HEK293 (cell line): Measurements from ENCODE around the gene TNRC6A.
"Not testable (repeated sequence)": the region's sequence is repeated elsewhere in the genome, so short reads cannot be mapped to it uniquely, and the experiment has no call there.

Source experiments
- CTCF ChIA-PET: fragments of 350-600 bp; formaldehyde crosslinking; extraction: SDS; loops from one replicate; lab custom pipeline; 2021; ENCODE audit warnings: antibody characterized with exemption; lab: Yijun Ruan, JAX
- POLR2A ChIA-PET: fragments of 300-600 bp; formaldehyde crosslinking; extraction: SDS; loops from one replicate; lab custom pipeline; 2020; ENCODE audit warnings: antibody characterized with exemption, inconsistent platforms; lab: Yijun Ruan, JAX
- H3K27ac ChIP-seq: fragments of 200-500 bp; sonication (Bioruptor generic); 2 replicates; pipeline ENCODE4 v1.5.1; 2014; ENCODE audit warnings: low read depth, low read length, control low read depth, inconsistent platforms; ENCODE audit errors: extremely low read depth
- H3K36me3 ChIP-seq, 2 experiments: fragments of 200-500 bp in 1 of 2; sonication (Bioruptor generic) in 1 of 2; 1 replicate in 1 of 2; 2 replicates in 1 of 2; pipeline ENCODE4 v1.5.1; 2014 to 2017; ENCODE audit warnings: inconsistent platforms in 2 of 2, low read length in 2 of 2; ENCODE audit not compliant: control insufficient read depth in 2 of 2, insufficient read depth in 1 of 2
- H3K4me1 ChIP-seq: fragments of 200-500 bp; sonication (Bioruptor generic); 2 replicates; pipeline ENCODE4 v1.5.1; 2014; ENCODE audit warnings: mild to moderate bottlenecking, low read length, inconsistent platforms; ENCODE audit not compliant: control insufficient read depth, insufficient read depth
- H3K4me3 ChIP-seq: 2 replicates; pipeline ENCODE4 v1.5.1; 2011; ENCODE audit warnings: low read depth, mild to moderate bottlenecking, control low read depth, low read length, moderate library complexity
- H3K9me3 ChIP-seq: fragments of 200-500 bp; sonication (Bioruptor generic); 2 replicates; pipeline ENCODE4 v1.5.1; 2014; ENCODE audit warnings: low read depth, low read length, inconsistent platforms; ENCODE audit not compliant: control insufficient read depth, insufficient read depth
- BCL11A ChIP-seq: fragments of 450-650 bp; formaldehyde crosslinking; IDR thresholded peaks from 2 replicates; pipeline ENCODE4 v1.5.1; 2016; ENCODE audit warnings: low read depth, missing biosample characterization, missing genetic modification characterization
- EGR2 ChIP-seq: fragments of 450-650 bp; formaldehyde crosslinking; IDR thresholded peaks from 2 replicates; pipeline ENCODE4 v1.5.1; 2016; ENCODE audit warnings: low read depth, missing biosample characterization, missing genetic modification characterization
- GLI2 ChIP-seq: fragments of 450-650 bp; formaldehyde crosslinking; IDR thresholded peaks from 2 replicates; pipeline ENCODE4; 2017; ENCODE audit warnings: missing biosample characterization, missing genetic modification characterization, low read depth, borderline replicate concordance
- HOXA7 ChIP-seq: sonication (generic); formaldehyde crosslinking; IDR thresholded peaks from 2 replicates; pipeline ENCODE4 v1.8.1; 2022; ENCODE audit warnings: missing genetic modification reagents, borderline replicate concordance
- PRDM1 ChIP-seq: fragments of 450-650 bp; formaldehyde crosslinking; IDR thresholded peaks from 2 replicates; pipeline ENCODE4; 2016; ENCODE audit warnings: missing biosample characterization, missing genetic modification characterization
- SCRT1 ChIP-seq: fragments of 450-650 bp; formaldehyde crosslinking; IDR thresholded peaks from 2 replicates; pipeline ENCODE4 v1.5.1; 2016; ENCODE audit warnings: missing biosample characterization, missing genetic modification characterization, borderline replicate concordance
- WT1 ChIP-seq: fragments of 450-650 bp; formaldehyde crosslinking; IDR thresholded peaks from 2 replicates; pipeline ENCODE4 v1.5.1; 2016; ENCODE audit warnings: missing biosample characterization, missing genetic modification characterization
- ZBTB7A ChIP-seq: fragments of 450-650 bp; formaldehyde crosslinking; IDR thresholded peaks from 2 replicates; pipeline ENCODE4 v1.5.1; 2016; ENCODE audit warnings: low read depth, missing biosample characterization, missing genetic modification characterization
- ZEB2 ChIP-seq: fragments of 450-650 bp; formaldehyde crosslinking; IDR thresholded peaks from 2 replicates; pipeline ENCODE4 v1.5.1; 2016; ENCODE audit warnings: missing biosample characterization, missing genetic modification characterization
- ZIC2 ChIP-seq: fragments of 450-650 bp; formaldehyde crosslinking; IDR thresholded peaks from 2 replicates; pipeline ENCODE4 v1.5.1; 2016; ENCODE audit warnings: missing biosample characterization, missing genetic modification characterization
- ZNF114 ChIP-seq: fragments of 450-650 bp; formaldehyde crosslinking; IDR thresholded peaks from 2 replicates; pipeline ENCODE4 v1.5.0; 2017; ENCODE audit warnings: missing biosample characterization, missing genetic modification characterization
- ZNF132 ChIP-seq: fragments of 450-650 bp; formaldehyde crosslinking; IDR thresholded peaks from 2 replicates; pipeline ENCODE4 v1.5.1; 2017; ENCODE audit warnings: missing biosample characterization, missing genetic modification characterization, borderline replicate concordance
- ZNF324 ChIP-seq: fragments of 450-650 bp; formaldehyde crosslinking; IDR thresholded peaks from 2 replicates; pipeline ENCODE4 v1.5.1; 2016; ENCODE audit warnings: missing biosample characterization, missing genetic modification characterization
- ZNF404 ChIP-seq: fragments of 450-650 bp; formaldehyde crosslinking; IDR thresholded peaks from 2 replicates; pipeline ENCODE4 v1.5.1; 2017; ENCODE audit warnings: missing biosample characterization, missing genetic modification characterization
- ZNF473 ChIP-seq: fragments of 450-650 bp; formaldehyde crosslinking; IDR thresholded peaks from 2 replicates; pipeline ENCODE4 v1.5.1; 2017; ENCODE audit warnings: missing biosample characterization, missing genetic modification characterization
- ZNF624 ChIP-seq: fragments of 450-650 bp; formaldehyde crosslinking; IDR thresholded peaks from 2 replicates; pipeline ENCODE4 v1.5.1; 2017; ENCODE audit warnings: missing biosample characterization, missing genetic modification characterization
- ZNF677 ChIP-seq: fragments of 450-650 bp; IDR thresholded peaks from 2 replicates; pipeline ENCODE4 v1.5.0; 2018; ENCODE audit warnings: missing biosample characterization, mild to moderate bottlenecking, missing genetic modification characterization, moderate library complexity
- ZNF692 ChIP-seq: fragments of 450-650 bp; formaldehyde crosslinking; IDR thresholded peaks from 2 replicates; pipeline ENCODE4 v1.5.1; 2016; ENCODE audit warnings: missing biosample characterization, missing genetic modification characterization
- ZNF776 ChIP-seq: fragments of 450-650 bp; formaldehyde crosslinking; IDR thresholded peaks from 2 replicates; pipeline ENCODE4 v1.5.0; 2017; ENCODE audit warnings: missing biosample characterization, missing genetic modification characterization, borderline replicate concordance
- TF ChIP-seq, protein P1 (sequence below): fragments of 450-650 bp; formaldehyde crosslinking; IDR thresholded peaks from 2 replicates; pipeline ENCODE4 v1.5.1; 2016; ENCODE audit warnings: missing biosample characterization, missing genetic modification characterization
- TF ChIP-seq, protein P2 (sequence below): fragments of 450-650 bp; formaldehyde crosslinking; conservative IDR thresholded peaks from 2 replicates; pipeline ENCODE4 v1.5.1; 2016; ENCODE audit warnings: low read depth, missing biosample characterization, missing genetic modification characterization

TNRC6A gene

GRCh38 chr16:24748242-24748641 lies 18.8 kb downstream of the TNRC6A start (continued):
- TF ChIP-seq ZNF692 (tag by site-specific recombination) (no peak), WT1 (tag by site-specific recombination) (no peak), PRDM1 (tag by site-specific recombination) (peak; percentile 51; the same call in 1 of the 2 replicates), ZEB2 (tag by site-specific recombination) (0 out of 2 replicates have a peak, but pooled peaks have one; percentile 24), ZNF114 (tag by site-specific recombination) (no peak), BCL11A (tag by site-specific recombination) (no peak)
- TF ChIP-seq, all 188 proteins: peak for 11

DNA sequence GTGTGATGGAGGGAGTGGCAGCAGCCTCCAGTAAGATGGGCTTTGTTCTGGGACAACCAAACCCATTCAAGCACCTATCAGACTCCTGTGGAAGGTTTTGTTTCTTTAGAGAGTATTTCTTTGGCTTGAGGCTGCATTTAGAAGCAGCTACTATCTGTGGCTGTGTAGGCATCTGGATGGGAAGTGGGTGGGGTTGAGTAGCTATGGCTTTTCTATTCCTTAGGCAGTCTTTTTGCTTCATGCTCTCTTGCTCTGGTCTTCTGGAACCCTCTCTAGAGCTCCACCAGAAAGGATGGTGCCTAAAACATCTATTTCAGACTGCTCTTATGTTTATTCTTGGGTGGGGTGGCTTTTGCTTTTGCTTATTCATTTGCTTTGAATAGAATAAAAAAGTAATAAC lies 19.9 kb downstream of the TNRC6A start:
- ChIA-PET CTCF (no interaction called here), POLR2A (no interaction called here)
- Histone ChIP-seq H3K36me3 (no peaks in the 10 kb centered on the region; a peak in 1 of 3 replicates), H3K9me3 (no peaks in the 10 kb centered on the region)
- TF ChIP-seq ZNF324 (tag by site-specific recombination) (no peak), ZNF677 (no peak), ZNF132 (tag by site-specific recombination) (no peak), ZNF776 (no peak), ZNF624 (tag by site-specific recombination) (no peak), ZBTB7A (tag by site-specific recombination) (no peak)
- TF ChIP-seq, protein P1, sequence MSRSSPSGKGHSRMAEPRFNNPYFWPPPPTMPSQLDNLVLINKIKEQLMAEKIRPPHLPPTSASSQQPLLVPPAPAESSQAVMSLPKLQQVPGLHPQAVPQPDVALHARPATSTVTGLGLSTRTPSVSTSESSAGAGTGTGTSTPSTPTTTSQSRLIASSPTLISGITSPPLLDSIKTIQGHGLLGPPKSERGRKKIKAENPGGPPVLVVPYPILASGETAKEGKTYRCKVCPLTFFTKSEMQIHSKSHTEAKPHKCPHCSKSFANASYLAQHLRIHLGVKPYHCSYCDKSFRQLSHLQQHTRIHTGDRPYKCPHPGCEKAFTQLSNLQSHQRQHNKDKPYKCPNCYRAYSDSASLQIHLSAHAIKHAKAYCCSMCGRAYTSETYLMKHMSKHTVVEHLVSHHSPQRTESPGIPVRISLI (tag by site-specific recombination) = no peak
- TF ChIP-seq, all 188 proteins: peak for 0
- Histone ChIP-seq H3K4me3 (no peak overlapping the region), H3K27ac (no peak overlapping the region), H3K4me1 (peaks cover 11% of the 10 kb centered on the region)

GRCh38 chr16:24749872-24750271 lies 20.4 kb downstream of the TNRC6A start:
- POLR2A ChIA-PET, CTCF ChIA-PET: not testable (repeated sequence)

DNA sequence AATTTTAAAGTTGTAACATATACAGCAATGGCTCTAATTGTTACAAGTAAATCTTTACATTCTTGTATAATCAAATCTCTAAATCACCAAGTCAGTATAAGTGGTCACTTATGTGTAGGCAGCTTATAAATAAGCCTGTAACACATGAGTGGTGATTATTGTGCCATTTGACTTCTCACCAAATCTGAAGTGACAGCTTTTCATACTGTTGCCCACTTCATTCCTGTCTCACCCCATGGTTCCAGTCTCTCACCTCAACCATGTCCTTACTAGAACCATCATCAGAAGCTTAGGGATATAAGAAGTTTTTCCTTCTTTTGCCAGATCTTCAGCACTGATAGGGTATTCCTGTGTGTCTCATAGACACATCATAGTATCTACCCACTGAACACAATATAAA lies 23.5 kb downstream of the TNRC6A start:
- no peak for TF ChIP-seq SCRT1 (tag by site-specific recombination)
- TF ChIP-seq, protein P2, sequence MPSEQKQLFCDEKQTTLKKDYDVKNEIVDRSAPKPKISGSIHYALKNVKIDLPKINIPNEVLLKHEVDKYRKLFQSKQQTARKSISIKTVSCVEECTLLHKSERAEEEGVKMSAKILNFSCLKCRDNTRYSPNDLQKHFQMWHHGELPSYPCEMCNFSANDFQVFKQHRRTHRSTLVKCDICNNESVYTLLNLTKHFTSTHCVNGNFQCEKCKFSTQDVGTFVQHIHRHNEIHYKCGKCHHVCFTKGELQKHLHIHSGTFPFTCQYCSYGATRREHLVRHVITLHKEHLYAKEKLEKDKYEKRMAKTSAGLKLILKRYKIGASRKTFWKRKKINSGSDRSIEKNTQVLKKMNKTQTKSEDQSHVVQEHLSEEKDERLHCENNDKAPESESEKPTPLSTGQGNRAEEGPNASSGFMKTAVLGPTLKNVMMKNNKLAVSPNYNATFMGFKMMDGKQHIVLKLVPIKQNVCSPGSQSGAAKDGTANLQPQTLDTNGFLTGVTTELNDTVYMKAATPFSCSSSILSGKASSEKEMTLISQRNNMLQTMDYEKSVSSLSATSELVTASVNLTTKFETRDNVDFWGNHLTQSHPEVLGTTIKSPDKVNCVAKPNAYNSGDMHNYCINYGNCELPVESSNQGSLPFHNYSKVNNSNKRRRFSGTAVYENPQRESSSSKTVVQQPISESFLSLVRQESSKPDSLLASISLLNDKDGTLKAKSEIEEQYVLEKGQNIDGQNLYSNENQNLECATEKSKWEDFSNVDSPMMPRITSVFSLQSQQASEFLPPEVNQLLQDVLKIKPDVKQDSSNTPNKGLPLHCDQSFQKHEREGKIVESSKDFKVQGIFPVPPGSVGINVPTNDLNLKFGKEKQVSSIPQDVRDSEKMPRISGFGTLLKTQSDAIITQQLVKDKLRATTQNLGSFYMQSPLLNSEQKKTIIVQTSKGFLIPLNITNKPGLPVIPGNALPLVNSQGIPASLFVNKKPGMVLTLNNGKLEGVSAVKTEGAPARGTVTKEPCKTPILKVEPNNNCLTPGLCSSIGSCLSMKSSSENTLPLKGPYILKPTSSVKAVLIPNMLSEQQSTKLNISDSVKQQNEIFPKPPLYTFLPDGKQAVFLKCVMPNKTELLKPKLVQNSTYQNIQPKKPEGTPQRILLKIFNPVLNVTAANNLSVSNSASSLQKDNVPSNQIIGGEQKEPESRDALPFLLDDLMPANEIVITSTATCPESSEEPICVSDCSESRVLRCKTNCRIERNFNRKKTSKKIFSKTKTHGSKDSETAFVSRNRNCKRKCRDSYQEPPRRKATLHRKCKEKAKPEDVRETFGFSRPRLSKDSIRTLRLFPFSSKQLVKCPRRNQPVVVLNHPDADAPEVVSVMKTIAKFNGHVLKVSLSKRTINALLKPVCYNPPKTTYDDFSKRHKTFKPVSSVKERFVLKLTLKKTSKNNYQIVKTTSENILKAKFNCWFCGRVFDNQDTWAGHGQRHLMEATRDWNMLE = no peak
- no peak for TF ChIP-seq HOXA7
- TF ChIP-seq EGR2 = no peak
- TF ChIP-seq ZNF324 (tag by site-specific recombination) = no peak
- TF ChIP-seq ZNF114 (tag by site-specific recombination) = no peak
- no peak for TF ChIP-seq ZIC2 (tag by site-specific recombination)
- no peak for TF ChIP-seq ZNF473
- TF ChIP-seq ZNF404 (tag by site-specific recombination) = no peak
- TF ChIP-seq GLI2 (tag by site-specific recombination) = no peak
- Histone ChIP-seq H3K27ac (no peak overlapping the region), H3K9me3 (no peaks in the 10 kb centered on the region), H3K36me3 (no peaks in the 10 kb centered on the region), H3K4me3 (no peak overlapping the region), H3K4me1 (peaks cover 3% of the 10 kb centered on the region; the same call in 1 of the 2 replicates)
- ChIA-PET POLR2A (no interaction called here), CTCF (interaction anchor here (0.8 kb wide), 1 partner anchor 236 kb away, joined by 3 read pairs; no protein-coding TSS in a partner anchor)

More at GRCh38 chr16:24749872-24750271, 20.4 kb downstream of the TNRC6A start:
- H3K4me1 ChIP-seq = peaks cover 11% of the 10 kb centered on the region
- not testable (repeated sequence) for H3K9me3 ChIP-seq, H3K4me3 ChIP-seq, H3K36me3 ChIP-seq, H3K27ac ChIP-seq
